Adrenal gland (tissue), 5 donors: ENCODE results near the gene ZNF664.
A peak's percentile ranks its signal among the peaks of the same experiment; 100 is the strongest.

ENCODE experiments used
- POLR2A ChIP-seq, 2 donors: fragments of 450-650 bp; IDR thresholded peaks; one replicate each; pipeline ENCODE4 v1.6.1; 2017; ENCODE audit warnings: antibody characterized with exemption in 2 of 2, mild to moderate bottlenecking in 2 of 2, moderate library complexity in 1 of 2
- TF ChIP-seq, protein P1 (sequence below), 6 experiments: fragments of 450-650 bp in 4 of 6; fragments of 200-600 bp in 2 of 6; sonication (generic) in 1 of 6; IDR thresholded peaks; 1 replicate in 5 of 6; 2 replicates in 1 of 6; pipeline versions ENCODE4 v1.5.1 to v1.8.0; 2016 to 2021; ENCODE audit warnings: antibody characterized with exemption in 6 of 6, mild to moderate bottlenecking in 2 of 6, moderate library complexity in 1 of 6
- donor health status: DM: no; HTN: no; CAD: no.

DNA sequence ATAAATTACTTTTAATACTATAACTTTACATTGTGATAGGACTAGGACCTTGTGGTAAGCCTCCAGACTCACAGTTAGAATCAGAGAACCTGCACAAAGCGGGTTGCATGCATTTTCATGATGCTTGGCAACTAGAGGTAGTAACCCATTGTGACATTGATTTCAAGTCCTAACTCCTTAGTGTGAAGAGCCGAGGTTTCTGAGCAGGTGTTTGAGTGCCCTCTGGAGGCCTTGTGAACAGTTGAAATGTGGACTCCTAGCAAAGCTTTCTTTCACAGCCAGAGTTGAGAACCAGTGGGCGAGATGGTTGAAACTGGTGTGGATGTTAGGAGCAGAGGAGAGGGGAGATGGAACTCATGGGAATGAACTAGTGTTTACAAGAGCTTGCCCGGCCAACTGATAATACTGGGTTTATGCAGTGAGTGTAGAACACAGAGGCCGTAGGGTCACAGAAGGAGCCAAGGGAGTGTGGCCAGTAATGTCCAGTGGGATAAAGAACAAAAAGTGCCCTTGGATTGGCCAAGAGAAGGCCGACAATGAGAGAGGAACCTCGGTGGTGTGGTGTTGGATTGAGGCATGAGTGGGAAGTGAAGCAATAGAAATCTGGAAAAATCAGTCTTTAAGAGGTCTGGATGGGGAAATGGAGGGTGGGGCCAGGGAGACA lies 10.9 kb downstream of the ZNF664 start:
- TF ChIP-seq, protein P1, sequence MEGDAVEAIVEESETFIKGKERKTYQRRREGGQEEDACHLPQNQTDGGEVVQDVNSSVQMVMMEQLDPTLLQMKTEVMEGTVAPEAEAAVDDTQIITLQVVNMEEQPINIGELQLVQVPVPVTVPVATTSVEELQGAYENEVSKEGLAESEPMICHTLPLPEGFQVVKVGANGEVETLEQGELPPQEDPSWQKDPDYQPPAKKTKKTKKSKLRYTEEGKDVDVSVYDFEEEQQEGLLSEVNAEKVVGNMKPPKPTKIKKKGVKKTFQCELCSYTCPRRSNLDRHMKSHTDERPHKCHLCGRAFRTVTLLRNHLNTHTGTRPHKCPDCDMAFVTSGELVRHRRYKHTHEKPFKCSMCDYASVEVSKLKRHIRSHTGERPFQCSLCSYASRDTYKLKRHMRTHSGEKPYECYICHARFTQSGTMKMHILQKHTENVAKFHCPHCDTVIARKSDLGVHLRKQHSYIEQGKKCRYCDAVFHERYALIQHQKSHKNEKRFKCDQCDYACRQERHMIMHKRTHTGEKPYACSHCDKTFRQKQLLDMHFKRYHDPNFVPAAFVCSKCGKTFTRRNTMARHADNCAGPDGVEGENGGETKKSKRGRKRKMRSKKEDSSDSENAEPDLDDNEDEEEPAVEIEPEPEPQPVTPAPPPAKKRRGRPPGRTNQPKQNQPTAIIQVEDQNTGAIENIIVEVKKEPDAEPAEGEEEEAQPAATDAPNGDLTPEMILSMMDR (IDR thresholded peaks at IDR 0.05), result peak; percentile 19 to 64 (median 58)
- no peak for TF ChIP-seq POLR2A (IDR thresholded peaks at IDR 0.05)
